GM21786 (cell line): Measurements from ENCODE around the gene FANCM.

Experiments used
- ATAC-seq: cut with Tn5 transposase; IDR thresholded peaks from one replicate; pipeline ENCODE4 v1.9.1; 2021; ENCODE audit not compliant: unreplicated experiment

Gene FANCM, protein sequence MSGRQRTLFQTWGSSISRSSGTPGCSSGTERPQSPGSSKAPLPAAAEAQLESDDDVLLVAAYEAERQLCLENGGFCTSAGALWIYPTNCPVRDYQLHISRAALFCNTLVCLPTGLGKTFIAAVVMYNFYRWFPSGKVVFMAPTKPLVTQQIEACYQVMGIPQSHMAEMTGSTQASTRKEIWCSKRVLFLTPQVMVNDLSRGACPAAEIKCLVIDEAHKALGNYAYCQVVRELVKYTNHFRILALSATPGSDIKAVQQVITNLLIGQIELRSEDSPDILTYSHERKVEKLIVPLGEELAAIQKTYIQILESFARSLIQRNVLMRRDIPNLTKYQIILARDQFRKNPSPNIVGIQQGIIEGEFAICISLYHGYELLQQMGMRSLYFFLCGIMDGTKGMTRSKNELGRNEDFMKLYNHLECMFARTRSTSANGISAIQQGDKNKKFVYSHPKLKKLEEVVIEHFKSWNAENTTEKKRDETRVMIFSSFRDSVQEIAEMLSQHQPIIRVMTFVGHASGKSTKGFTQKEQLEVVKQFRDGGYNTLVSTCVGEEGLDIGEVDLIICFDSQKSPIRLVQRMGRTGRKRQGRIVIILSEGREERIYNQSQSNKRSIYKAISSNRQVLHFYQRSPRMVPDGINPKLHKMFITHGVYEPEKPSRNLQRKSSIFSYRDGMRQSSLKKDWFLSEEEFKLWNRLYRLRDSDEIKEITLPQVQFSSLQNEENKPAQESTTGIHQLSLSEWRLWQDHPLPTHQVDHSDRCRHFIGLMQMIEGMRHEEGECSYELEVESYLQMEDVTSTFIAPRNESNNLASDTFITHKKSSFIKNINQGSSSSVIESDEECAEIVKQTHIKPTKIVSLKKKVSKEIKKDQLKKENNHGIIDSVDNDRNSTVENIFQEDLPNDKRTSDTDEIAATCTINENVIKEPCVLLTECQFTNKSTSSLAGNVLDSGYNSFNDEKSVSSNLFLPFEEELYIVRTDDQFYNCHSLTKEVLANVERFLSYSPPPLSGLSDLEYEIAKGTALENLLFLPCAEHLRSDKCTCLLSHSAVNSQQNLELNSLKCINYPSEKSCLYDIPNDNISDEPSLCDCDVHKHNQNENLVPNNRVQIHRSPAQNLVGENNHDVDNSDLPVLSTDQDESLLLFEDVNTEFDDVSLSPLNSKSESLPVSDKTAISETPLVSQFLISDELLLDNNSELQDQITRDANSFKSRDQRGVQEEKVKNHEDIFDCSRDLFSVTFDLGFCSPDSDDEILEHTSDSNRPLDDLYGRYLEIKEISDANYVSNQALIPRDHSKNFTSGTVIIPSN (N-terminal part only)

DNA sequence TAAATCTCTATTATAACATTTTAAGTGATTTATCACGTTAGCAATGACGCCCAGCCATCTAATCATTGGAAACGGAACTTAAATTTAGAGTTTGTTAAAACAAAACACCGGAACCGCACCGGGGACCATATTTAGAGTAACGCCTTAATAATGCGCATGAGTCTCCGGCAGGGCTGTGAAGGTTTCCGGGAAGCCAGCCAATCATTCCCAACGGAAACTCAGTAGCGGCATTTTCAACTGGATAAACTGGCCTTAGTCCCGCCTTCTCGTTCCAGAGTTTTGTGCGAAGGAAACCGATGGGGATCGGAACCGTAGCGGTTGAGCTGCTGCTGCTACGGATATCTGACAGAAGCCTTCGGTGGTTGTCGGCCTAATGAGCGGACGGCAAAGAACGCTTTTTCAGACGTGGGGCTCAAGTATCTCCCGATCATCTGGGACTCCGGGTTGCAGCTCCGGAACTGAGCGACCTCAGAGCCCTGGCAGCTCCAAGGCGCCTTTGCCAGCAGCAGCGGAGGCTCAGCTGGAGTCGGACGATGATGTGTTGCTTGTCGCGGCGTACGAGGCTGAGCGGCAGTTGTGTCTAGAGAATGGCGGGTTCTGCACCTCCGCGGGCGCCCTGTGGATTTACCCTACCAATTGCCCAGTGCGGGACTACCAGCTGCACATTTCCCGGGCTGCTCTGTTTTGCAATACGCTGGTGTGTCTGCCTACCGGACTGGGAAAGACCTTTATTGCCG is at the start of gene FANCM:
Gene FANCM (plus strand): TSS at position 272 of the 737 bp plus-strand sequence. CDS start 102 bp downstream, at position 374.
- peak; percentile 34 for ATAC-seq

DNA sequence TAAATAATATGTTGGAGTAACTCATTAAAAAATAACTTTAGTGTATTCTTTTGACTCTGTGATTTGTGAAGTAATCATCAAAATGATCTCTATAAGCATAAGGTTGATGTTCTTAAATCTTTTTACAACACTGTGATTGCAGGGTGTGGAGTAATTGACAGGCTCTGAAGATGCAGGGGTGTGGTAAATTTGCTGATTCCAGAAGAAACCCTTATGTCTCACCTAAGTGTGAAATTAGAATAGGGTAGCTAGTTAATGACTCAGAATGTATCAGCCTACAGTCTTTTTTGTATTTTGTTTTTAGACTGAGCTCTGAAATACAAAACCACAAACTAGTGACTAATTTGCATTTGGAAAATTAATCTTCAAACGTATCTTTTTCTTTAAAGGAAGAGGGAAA is 45.9 kb upstream of the FANCM start:
- ATAC-seq: peak; percentile 70

DNA sequence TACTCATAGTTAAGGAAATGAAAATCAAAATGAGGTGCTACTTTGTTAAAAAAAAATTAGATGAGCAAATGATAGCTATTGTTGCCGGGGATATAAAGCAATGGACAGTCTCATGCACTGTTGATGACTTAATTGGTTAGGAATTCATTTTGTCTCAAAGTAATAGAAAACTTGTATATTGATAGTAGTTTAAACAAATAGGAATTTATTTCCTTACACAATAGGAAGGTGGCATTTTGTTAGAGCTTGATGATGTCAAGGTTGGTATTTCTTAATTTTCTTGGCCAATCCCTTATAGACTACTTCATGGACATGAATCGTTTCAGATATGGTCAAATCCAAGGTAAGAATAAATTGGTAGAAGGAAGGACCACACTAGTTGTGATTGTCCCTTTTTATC is 44.0 kb upstream of the FANCM start:
- ATAC-seq: no peak

DNA sequence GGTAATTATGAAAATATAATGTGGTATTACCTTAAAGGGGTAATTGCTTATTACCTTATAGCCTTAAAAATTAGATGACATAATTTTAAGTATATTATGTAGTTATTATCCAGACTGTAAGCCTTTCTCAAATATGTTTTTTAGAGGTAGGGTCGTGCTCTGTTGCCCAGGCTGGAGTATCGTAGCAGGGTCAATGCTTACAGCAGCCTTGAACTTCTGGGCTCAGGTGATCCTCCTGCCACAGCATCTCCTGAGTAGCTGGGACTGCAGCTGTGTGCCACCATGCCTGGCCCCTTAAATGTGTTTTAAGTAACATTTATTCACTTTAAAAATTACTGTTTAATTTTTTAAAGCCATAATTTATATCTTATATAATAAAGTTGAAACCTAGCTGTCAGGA is 41.5 kb upstream of the FANCM start:
- ATAC-seq: no peak

DNA sequence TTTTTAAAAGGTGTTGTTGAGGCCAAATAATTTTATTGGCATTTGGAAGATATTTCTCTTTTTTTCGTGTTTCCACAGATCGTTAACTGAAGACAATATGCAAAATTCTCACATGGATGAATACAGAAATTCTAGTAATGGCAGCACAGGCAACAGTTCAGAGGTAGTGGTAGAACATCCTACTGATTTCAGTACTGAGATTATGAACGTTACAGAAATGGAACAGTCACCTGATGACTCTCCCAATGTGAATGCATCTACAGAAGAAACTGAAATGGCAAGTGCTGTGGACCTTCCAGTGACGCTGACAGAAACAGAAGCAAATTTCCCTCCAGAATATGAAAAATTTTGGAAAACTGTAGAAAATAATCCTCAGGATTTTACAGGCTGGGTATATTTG is 40.6 kb upstream of the FANCM start:
- ATAC-seq: no peak

DNA sequence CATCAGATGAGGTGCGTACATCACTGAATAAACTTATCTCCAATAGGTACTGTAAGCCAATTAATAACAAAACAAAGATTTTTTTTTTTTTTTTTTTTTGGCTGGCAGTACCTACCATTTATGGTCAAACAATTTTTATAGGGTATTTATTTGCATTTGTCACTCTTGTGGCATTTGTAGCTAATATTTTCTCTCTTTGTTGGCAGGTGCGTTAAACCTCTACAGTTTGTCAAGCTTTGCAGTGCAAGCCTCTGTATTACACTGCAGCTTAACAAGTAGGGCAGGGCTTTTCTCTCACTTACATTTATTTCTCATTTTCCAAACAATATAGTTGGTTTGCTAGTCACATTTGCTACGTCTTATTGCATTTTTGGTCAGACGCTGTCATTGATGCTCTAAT is 39.5 kb upstream of the FANCM start:
- no peak for ATAC-seq

DNA sequence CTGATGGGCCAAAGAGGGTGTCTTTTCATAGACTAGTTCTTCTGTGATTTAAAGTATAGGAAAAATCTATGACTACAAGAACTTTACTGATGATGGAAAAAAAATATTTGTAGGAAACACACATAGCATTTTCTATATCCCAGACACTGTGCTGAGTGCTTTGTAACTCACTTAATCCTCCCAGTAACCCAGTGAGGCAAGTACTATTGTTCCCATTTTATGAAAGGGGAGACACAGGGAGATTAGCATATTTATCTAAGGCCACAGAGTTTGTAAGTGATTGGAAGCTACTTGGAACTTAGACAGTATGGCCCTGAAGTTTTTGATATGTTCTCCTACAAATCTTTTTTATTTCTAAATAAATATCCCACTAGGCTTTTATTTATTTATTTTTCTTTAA is 31.9 kb upstream of the FANCM start:
- ATAC-seq: no peak

DNA sequence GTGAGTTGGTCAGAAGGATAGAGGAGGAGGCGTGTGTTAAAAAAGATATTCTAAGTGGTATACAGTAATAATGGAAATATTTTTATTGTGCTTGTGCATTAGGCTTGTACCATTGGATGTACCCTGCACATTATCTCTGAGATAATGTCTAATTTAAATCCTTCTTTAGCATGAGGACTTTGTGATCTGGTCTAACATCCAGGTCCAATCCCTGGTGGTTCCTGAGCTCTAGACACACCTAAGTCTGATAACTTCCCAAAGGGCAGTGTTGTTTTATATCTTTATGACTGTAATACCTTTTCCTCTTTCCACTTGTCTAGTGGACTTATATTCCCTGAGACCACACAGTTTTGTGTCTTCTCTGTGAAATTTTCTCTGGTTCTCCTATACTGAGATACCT is 31.2 kb upstream of the FANCM start:
- ATAC-seq: no peak

DNA sequence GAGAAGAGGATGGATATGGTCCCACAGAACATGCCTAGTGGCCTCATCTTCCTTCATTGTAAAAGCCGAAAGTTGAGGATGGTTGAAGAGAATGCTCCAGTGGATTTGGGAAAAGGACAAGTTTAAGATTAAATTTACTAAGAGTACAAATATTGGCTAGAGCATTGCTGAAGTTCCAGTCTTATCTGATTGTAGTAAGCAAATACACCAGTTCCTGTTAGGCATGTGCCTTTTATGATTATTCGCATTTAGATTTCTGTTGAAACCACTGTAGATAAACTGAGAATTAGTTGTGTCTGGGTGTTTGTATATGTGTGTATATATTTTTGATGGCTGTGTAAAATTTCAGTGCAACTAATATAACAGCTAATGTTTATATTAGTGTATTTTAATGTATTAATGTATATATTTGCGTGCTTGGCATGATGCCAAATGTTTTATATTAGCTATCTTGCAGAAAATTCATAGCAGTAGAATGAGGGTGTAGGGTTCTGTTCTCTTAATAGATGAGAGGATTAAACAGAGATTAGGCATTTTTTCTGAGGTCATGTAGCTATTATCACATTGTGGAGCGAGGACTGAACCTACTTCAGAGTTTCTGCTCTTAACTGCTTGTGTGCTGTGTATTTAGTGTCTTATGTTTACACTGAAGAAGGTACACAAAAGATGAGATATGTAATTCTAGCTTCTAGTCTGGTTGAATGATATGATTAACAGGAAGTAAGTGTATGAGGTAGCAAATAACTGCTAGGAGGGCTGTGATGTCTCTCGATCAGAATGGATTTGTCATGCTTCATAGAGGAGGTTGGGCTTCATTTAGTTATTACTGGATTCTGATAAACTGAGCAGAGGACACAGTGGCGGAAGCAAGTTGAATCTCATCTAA is 22.6 kb upstream of the FANCM start:
- ATAC-seq: no peak

DNA sequence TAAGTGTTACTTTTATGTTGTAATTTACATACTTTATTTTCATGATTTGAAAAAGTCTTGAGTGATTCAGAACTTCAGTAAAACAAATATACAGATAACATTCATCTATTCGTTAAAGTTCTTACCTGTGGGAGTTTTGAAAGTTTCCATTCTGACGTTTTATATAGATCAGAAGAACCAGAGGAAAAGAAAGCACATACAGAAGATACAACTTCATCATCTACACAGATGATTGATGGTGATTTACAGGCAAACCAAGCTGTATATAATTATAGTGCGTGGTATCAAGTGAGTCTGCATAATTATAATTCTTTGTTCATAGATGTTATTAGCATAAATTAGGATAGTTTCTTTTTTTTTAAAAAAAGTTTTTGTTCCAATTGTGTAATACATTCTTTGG is 21.4 kb upstream of the FANCM start:
- ATAC-seq: no peak

DNA sequence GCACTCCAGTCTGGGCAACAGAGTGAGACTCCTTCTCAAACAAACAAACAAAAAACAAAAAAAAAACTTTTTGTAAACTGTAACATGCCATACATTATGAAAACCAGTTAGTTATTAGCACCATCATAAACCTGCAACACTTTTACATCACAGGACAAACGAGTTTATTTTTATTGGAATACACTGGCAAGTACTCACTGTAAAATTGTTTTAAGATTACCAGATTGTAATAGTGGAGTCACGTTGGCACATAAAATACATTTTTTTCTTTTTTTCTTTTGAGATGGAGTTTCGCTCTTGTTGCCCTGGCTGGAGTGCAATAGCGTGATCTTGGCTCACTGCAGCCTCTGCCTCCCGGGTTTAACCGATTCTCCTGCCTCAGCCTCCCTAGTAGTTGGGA is 17.1 kb upstream of the FANCM start:
- no peak for ATAC-seq

DNA sequence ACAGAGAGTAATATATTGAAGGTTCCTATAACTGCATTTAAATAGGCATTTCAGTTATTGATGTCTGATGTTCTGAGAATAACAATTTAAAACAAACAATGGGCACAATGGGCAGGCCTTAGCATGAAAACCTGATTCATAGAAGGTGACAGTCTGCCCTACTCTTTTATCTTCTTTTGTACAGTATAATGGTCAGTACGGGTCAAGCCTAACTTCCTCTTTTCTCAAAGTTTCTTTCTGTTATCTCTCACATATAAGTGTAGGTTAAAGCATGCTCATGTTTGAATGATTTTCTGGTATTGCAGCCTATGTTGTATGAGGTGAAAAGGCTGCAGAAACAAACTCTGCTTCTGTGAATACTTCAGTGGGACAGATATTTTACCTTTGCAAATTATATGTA is 15.6 kb upstream of the FANCM start:
- ATAC-seq: no peak

DNA sequence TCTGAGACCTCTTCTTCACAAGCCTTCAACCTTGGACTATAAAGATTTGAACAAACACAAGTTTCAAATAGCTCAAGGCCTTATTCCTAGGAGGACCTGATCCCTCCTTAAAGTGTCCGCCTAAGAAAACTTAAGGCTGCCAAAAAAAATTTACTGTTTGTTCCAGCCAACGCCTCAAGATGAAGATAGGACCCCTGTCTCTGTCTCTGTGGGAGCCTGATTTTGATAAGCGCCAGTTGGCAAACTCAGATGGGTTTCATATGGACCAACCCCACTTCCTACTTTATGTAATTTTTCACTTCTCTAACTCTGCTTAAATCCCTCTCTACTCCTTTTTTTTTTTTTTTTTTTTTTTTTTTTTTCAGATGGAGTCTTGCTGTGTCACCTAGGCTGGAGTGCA is 12.5 kb upstream of the FANCM start:
- no peak for ATAC-seq

DNA sequence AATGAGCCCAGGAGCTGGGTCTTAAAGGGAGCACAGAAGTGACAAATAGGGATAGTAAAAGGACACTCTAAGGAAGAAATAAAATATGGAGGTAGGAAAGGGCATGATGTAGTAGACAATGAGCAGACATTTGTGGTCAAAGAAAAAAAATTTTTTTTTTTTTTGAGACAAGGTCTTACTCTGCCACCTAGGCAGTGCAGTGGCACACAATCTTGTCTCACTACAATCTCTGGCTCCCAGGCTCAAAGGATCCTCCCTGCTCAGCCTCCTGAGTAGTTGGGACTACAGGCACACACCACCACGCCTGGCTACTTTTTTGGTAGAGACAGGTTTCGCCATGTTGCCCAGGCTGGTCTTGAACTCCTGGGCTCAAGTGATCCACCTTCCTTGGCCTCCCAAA is 10.0 kb upstream of the FANCM start:
- no peak for ATAC-seq

DNA sequence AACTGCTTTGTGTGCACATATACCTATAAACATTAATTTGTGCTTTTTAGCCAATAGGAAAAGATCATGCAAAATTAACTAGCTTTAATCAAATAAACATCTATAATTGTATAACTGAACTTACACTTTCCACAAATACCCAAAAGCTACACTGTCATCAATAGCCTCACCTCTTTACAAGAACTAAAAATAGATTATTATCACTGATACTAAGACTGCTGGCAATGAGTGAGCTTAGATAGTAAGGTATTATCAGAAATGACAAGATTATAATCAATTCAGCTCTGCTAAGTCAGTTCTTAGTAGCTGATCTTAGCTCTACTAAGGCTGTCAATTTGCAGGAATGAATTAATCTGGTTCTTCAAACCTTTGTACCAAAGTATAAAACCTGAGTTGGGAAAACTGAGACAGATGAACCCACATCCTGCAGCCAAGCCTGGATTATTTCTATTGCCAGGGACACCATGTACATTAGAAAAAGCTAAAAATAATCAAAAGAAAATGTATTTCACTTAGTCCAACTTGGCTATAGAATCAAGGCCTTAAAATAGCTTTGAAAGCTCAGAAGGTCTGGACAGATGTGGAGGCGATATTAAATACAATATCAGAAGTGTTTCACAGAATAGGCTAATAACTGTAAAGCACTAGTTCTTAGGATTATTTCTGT is 6.6 kb upstream of the FANCM start:
- ATAC-seq: no peak

DNA sequence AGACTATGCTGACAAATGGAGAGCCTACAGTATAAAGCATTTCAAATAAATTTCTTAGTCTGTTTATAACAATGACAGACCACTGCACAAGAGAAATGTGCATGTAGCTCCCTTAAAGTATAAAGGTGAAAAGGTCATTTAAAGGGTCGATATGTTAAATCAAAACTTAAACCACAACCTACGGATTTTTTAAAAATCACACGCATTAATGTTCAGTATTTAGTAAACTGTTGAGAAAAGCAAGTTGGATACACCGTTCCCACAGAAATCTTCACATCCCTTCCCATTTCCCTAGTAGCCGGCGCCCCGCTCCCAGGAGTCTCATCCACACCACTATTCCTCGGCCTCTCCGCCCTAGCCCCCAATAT is 2.1 kb upstream of the FANCM start:
- no peak for ATAC-seq

DNA sequence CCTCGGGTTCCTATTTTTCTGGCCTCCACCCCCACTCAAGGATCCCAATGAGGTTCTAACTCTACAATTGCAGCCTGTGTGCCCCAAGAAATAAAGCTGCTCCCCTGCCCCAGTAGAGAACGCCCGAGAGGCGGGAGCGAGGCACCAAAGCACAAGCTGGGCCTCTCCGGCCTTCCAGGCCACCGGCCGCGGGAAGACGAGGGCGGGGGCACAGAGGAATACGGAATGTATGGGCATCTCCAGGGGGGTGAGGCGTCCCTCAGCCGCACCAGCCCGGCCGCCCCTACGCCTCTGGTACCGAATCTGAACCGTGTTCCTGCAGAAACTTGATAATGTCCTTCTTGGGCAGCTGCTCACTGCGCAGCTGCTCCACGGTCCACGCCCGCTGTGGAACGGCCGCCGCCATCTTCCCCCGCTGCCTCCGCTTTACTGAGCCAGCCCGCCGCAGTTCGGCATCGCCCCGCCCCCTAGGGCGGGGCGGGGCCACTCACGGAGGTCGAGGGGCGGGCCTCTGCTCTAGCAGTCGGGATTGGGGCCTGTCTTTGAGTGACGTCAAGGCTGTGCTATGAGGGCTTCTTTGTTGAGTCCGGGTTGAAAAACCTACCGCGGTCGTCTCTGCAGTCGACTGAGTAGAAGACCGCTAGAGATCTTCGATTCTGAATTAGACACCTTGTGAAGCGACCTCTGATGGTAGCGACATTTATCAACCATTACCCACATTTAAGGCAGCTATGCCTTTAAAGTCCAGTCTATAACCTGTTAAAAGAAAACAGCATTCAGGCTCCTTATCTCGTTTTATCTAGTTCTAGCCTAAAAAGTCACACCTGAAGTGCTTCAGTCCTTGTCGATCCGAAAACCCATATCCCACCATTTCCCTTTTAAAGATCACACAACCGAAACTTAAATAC is 1.4 kb upstream of the FANCM start, which contains the start of gene FKBP3:
Gene FKBP3 (minus strand): TSS at position 431 of the 908 bp plus-strand sequence. CDS start 25 bp downstream, at position 406.
- peak; percentile 93 for ATAC-seq

DNA sequence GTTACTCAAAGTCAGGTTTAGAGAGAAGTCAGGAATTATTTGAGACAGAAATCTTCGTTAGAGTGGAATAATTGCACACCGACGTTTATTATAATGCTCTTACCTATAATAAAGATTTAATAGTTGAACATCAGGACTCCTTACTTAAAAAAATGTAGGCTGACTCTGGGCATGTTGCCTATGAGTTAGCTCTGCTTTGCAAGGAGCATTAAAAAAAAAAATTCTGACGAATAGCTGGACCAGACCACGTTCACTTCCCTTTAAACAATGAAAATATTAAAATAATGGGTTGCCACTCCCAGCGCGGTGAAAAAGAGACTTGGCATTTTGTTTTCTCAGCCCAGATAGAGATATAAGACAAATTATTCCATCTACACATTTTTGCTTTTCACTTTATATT is 574 bp upstream of the FANCM start:
- ATAC-seq: no peak
